GM19239 (cell line): ENCODE measurements around the gene ST6GAL1.
A peak's percentile ranks its signal among the peaks of the same experiment; 100 is the strongest.

ENCODE experiments used
- DNase-seq: peaks from one replicate; pipeline ENCODE4 v3.0.0; 2011; ENCODE audit warnings: low spot score; ENCODE audit not compliant: insufficient read length
- FAIRE-seq: peaks from 2 replicates; lab custom pipeline; 2011; peaks lifted over from hg19 to GRCh38; lab: Jason Lieb, UNC

ST6GAL1 gene

GRCh38 chr3:186909078-186909853, 21.1 kb upstream of the ST6GAL1 start:
- FAIRE-seq: no peak
- DNase-seq: no peak

- DNase-seq: no peak
These were observed 14.2 kb upstream of the ST6GAL1 start for GRCh38 chr3:186915806-186916796.

GRCh38 chr3:186917512-186918312, 12.6 kb upstream of the ST6GAL1 start:
- FAIRE-seq (no peak), DNase-seq (no peak)

More at GRCh38 chr3:186915806-186916796, 14.2 kb upstream of the ST6GAL1 start:
- no peak for FAIRE-seq

- FAIRE-seq: no peak
- no peak for DNase-seq
These were observed 10.0 kb upstream of the ST6GAL1 start for GRCh38 chr3:186920301-186920700.

GRCh38 chr3:186920796-186921195, 9.5 kb upstream of the ST6GAL1 start:
- no peak for FAIRE-seq
- no peak for DNase-seq

- no peak for FAIRE-seq
- DNase-seq: no peak
These were observed 8.7 kb upstream of the ST6GAL1 start for GRCh38 chr3:186921578-186921977.

- DNase-seq (no peak), FAIRE-seq (no peak)
These were observed 8.1 kb upstream of the ST6GAL1 start for GRCh38 chr3:186922224-186922623.

- FAIRE-seq (no peak), DNase-seq (no peak)
These were observed 7.5 kb upstream of the ST6GAL1 start for GRCh38 chr3:186922790-186923189.

- FAIRE-seq (no peak), DNase-seq (no peak)
These were observed 7.1 kb upstream of the ST6GAL1 start for GRCh38 chr3:186923241-186923640.

GRCh38 chr3:186925826-186926225, 4.5 kb upstream of the ST6GAL1 start:
- DNase-seq (no peak), FAIRE-seq (no peak)

- no peak for FAIRE-seq
- DNase-seq: no peak
These were observed 1.1 kb upstream of the ST6GAL1 start for GRCh38 chr3:186929186-186929585.

- DNase-seq (no peak), FAIRE-seq (no peak)
These were observed 641 bp upstream of the ST6GAL1 start for GRCh38 chr3:186929685-186930084.

GRCh38 chr3:186930641-186931531, 560 bp downstream of the ST6GAL1 start:
- DNase-seq (peak; percentile 75), FAIRE-seq (peak; percentile 94)

- DNase-seq: no peak
- no peak for FAIRE-seq
These were observed 1.4 kb downstream of the ST6GAL1 start for GRCh38 chr3:186931532-186932280.

GRCh38 chr3:186932281-186933181, 2.2 kb downstream of the ST6GAL1 start:
- FAIRE-seq: peak; percentile 51

GRCh38 chr3:186933816-186934215, 3.5 kb downstream of the ST6GAL1 start:
- FAIRE-seq: no peak
- DNase-seq: no peak

More at GRCh38 chr3:186932281-186933181, 2.2 kb downstream of the ST6GAL1 start:
- DNase-seq: no peak

- DNase-seq: no peak
- no peak for FAIRE-seq
These were observed 4.8 kb downstream of the ST6GAL1 start for GRCh38 chr3:186935133-186935532.
